Mesothelial cell of epicardium (in vitro differentiated cells): ENCODE results near the gene DNAJB1. TPM values are rescaled to one million over a fixed set of nuclear protein-coding genes. Genes with fewer than 3 reads are reported as not detected.

Source experiments
- DNase-seq, 2 experiments: peaks; one replicate each; pipeline ENCODE4 v3.0.0; 2021; ENCODE audit warnings: low spot score in 2 of 2; ENCODE audit not compliant: unreplicated experiment in 2 of 2
- H3K27ac Mint-ChIP-seq: 2 replicates; pipeline ENCODE4 v1.8.0; 2021; ENCODE audit warnings: mixed read lengths
- H3K27me3 Mint-ChIP-seq: 2 replicates; pipeline ENCODE4 v1.8.0; 2021; ENCODE audit warnings: low read depth, mixed read lengths
- H3K36me3 Mint-ChIP-seq: 2 replicates; pipeline ENCODE4 v1.8.0; 2021; ENCODE audit warnings: mixed read lengths
- H3K4me1 Mint-ChIP-seq: 2 replicates; pipeline ENCODE4 v1.8.0; 2021; ENCODE audit warnings: mixed read lengths
- H3K4me3 Mint-ChIP-seq: 2 replicates; pipeline ENCODE4 v1.8.0; 2021; ENCODE audit warnings: mild to moderate bottlenecking, moderate library complexity, mixed read lengths
- H3K9me3 Mint-ChIP-seq: 2 replicates; pipeline ENCODE4 v1.8.0; 2021; ENCODE audit warnings: mixed read lengths
- total RNA-seq: library from RNA; stranded (reverse); gene quantifications from 3 replicates; pipeline ENCODE4 v1.2.1, GENCODE V29; 2021
- TF ChIP-seq, protein P1 (sequence below): fragments of 200-600 bp; sonication (generic); IDR thresholded peaks from one replicate; pipeline ENCODE4 v1.5.0; 2021; ENCODE audit warnings: antibody characterized with exemption; ENCODE audit not compliant: unreplicated experiment

The DNAJB1 gene
- total RNA-seq, 1 donor from 2014 or later: 106 TPM

DNA sequence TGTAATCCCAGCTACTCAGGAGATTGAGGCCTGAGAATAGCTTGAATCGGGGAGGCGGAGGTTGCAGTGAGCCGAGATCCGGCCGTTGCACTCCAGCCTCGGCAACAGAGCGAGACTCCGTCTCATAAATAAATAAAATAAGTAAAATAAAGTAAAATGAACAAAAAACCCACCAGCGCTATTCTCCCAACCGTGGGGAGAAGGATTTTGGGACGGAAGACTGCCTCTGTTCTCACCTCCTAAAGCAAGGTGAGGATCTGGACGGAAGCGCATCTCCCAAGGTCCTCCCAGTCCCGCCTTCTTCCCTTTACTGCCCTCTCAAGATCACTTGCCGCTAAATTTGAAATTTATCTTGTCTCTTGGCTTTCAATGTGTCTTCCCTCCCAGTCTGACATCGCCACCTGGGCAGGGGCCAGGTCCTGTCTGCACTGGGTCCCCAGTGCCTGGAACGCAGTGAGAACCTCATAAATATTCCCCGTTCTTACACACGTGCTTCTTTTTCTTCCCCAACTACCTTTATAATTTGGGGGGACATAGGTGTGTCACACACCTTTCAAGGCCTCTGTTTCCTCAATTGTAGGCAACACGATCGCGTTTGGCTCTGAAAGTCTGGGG lies 1.2 kb upstream of the DNAJB1 start:
- Mint-ChIP-seq H3K4me1 (peaks cover 36% of the 10 kb centered on the region), H3K9me3 (no peaks in the 10 kb centered on the region), H3K27me3 (no peaks in the 10 kb centered on the region), H3K4me3 (peak overlapping the region; percentile 90), H3K27ac (peak overlapping the region; percentile 94), H3K36me3 (peaks cover 23% of the 10 kb centered on the region)
- DNase-seq: no peak
- TF ChIP-seq, protein P1, sequence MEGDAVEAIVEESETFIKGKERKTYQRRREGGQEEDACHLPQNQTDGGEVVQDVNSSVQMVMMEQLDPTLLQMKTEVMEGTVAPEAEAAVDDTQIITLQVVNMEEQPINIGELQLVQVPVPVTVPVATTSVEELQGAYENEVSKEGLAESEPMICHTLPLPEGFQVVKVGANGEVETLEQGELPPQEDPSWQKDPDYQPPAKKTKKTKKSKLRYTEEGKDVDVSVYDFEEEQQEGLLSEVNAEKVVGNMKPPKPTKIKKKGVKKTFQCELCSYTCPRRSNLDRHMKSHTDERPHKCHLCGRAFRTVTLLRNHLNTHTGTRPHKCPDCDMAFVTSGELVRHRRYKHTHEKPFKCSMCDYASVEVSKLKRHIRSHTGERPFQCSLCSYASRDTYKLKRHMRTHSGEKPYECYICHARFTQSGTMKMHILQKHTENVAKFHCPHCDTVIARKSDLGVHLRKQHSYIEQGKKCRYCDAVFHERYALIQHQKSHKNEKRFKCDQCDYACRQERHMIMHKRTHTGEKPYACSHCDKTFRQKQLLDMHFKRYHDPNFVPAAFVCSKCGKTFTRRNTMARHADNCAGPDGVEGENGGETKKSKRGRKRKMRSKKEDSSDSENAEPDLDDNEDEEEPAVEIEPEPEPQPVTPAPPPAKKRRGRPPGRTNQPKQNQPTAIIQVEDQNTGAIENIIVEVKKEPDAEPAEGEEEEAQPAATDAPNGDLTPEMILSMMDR: no peak

DNA sequence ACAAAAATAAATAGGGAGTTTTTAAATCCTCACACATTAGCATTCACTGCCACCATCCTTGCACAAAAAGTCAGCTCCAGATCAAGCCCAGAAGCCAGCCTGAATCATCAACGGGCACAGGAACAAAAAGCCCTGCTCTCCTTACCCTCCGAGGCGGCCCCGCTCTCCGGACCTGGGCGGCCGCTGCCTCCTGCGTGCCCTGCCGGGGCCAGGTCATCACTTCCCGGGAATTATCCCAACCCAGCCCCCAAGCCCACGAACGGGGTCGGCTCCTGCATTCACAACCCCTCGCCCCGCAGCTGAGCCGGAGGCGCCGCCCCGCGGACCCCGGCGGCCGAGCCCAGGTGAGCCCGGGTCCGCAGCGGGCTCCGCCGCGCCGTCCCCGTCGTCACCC lies 754 bp downstream of the DNAJB1 start:
- TF ChIP-seq, protein P1: no peak
- Mint-ChIP-seq H3K27me3 (no peaks in the 10 kb centered on the region), H3K4me1 (peaks cover 33% of the 10 kb centered on the region), H3K4me3 (peak overlapping the region; percentile 88), H3K27ac (peak overlapping the region; percentile 95), H3K9me3 (no peaks in the 10 kb centered on the region), H3K36me3 (peaks cover 26% of the 10 kb centered on the region)
- no peak for DNase-seq

DNA sequence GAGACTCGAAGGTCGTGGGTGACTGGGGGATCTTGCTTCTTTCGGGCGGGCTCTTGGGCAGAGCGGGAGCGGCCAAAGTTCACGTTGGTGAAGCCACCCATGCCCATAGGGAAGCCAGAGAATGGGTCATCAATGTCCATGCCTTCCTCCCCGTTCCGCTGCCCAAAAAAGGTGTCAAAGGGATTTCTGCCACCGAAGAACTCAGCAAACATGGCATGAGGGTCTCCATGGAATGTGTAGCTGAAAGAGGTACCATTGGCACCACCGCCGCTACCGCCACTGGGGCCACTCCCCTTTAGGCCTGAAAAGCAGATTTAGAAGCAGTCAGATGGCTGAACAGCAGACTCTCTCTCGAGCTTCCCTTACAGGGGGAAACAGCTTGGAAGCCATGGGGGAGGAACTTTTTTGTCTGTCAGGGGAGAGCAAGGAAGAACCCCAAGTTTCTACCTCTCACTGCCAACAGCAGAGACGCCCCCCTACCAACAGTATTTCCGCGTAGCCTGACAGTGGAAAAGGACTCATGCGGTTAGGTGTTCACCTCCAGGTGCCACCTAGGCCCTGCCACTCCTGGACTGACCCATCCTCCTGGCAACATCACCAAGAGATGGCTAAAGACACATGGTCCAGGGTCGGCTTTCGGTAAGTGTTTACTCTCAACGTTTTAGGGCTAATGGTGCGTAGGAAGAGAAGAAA lies 1.3 kb downstream of the DNAJB1 start:
- Mint-ChIP-seq H3K4me1 (peaks cover 33% of the 10 kb centered on the region), H3K36me3 (peaks cover 26% of the 10 kb centered on the region), H3K27ac (peak overlapping the region; percentile 95), H3K9me3 (no peaks in the 10 kb centered on the region), H3K4me3 (peak overlapping the region; percentile 88), H3K27me3 (no peaks in the 10 kb centered on the region)
- TF ChIP-seq, protein P1: no peak
- no peak for DNase-seq

DNA sequence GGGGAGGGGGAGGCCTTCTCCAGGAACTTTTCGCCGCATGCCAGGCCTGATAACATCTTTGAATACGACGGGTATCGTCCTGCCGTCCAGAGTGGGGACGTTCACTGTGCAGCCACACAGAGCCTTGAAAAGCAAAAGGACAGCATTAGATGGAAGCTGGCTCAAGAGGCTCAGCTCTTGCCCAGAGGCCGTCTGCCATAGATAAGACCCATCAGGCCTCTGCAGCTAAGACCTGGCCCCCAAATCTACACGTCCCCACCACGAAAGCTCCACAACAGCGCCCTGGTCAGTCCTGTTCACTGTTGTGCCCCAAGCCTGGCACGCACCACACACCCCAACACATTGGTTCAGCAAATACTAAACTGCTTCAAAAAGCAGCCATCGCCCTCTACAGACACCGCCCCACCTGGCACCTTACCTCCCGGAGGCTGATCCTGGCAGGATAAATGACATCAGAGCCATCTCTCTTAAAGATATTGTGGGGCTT lies 2.1 kb downstream of the DNAJB1 start:
- H3K4me3 Mint-ChIP-seq: peak overlapping the region; percentile 88
- H3K4me1 Mint-ChIP-seq: peaks cover 36% of the 10 kb centered on the region

DNA sequence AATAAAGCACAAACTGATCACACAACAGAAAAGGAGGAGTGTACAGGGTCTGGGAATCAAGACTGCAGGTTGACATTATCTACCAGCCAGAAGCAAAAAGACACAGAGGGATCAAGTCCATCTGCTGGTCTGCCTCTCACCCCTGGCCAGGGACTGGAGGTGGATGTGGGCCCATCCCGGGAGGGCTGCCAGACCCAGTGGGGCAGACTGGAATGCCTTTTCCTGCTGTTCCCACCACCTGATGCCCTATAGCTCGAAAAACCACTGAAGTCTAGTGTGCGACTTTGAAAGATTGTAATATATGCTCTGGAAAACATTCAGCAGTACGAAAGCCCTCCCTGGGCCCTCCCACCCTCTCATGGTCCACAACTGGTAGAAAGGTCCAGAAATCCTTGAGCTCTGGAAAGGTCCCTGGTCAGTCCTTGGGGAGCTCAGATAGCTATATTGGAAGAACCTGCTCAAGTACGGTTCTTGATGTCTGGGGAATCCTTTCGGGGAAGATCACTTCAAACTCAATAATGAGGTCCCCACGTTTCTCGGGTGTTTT lies 2.6 kb downstream of the DNAJB1 start:
- TF ChIP-seq, protein P1: no peak
- Mint-ChIP-seq H3K27me3 (no peaks in the 10 kb centered on the region), H3K36me3 (peaks cover 26% of the 10 kb centered on the region), H3K27ac (peak overlapping the region; percentile 95), H3K4me1 (peaks cover 41% of the 10 kb centered on the region), H3K9me3 (no peaks in the 10 kb centered on the region), H3K4me3 (peak overlapping the region; percentile 88)
- no peak for DNase-seq

More for the DNA sequence above, 2.1 kb downstream of the DNAJB1 start:
- no peaks in the 10 kb centered on the region for H3K27me3 Mint-ChIP-seq
- H3K9me3 Mint-ChIP-seq: no peaks in the 10 kb centered on the region
- peaks cover 26% of the 10 kb centered on the region for H3K36me3 Mint-ChIP-seq
- TF ChIP-seq, protein P1: no peak
- no peak for DNase-seq
- peak overlapping the region; percentile 95 for H3K27ac Mint-ChIP-seq
